ENCODE results near the gene PPM1J. TPM values are rescaled to one million over a fixed set of nuclear protein-coding genes. Genes with fewer than 3 reads are reported as not detected.

Gene PPM1J
- polyA plus RNA-seq, 1 donor: 0.52 TPM

DNA sequence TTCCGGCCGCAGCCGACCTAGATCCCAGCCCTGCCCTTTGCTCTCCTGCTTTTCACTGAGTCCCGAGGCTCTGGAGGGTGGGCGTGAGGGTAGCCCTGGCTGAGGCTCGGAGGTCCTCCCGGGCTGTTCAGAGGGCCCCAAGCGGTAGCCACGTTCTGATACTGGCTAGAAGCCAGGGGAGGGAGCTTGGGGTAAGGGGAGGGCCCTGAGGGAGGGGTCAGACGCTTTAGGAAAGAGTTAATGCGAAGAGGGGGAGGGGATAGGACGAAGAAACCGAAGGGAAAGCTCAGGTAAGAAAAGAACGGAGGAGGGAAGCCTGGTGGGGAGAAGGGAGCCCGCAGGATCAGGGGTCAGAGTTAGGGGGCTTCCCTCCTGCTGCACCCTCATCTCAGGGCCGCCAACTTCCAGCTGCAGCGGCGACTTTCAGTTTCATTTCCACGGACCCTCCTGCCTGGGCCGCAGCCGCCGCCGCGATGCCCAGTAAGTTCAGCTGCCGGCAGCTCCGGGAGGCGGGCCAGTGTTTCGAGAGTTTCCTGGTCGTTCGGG, 40.6 kb downstream of the PPM1J start, which contains the start of gene MOV10:
TSS of gene MOV10 (plus strand) at position 220 of the 546 bp plus-strand sequence. CDS start at position 474, 254 bp downstream.
- H3K9me3 ChIP-seq (ENCODE audit: control insufficient read depth, low read depth, low read length): no peaks in the 10 kb centered on the region
- H3K27me3 ChIP-seq (ENCODE audit: control insufficient read depth, insufficient read depth, low read length): no peaks in the 10 kb centered on the region
- 5% methylated on average over 3 of the region's 30 CpGs for WGBS (ENCODE audit: insufficient coverage, low lambda C conversion rate)
- peaks cover 11% of the 10 kb centered on the region for H3K4me1 ChIP-seq (ENCODE audit: control insufficient read depth, insufficient read depth, low read length)
- H3K27ac ChIP-seq (ENCODE audit: low read length): peak within 1 kb of the TSS; percentile 92
- DNase-seq: peak; percentile 61 to 88
- H3K4me3 ChIP-seq (ENCODE audit: low read length): peak within 1 kb of the TSS; percentile 79
- peaks cover 20% of the 10 kb centered on the region for H3K36me3 ChIP-seq (ENCODE audit: control insufficient read depth, insufficient read depth, low read length)

DNA sequence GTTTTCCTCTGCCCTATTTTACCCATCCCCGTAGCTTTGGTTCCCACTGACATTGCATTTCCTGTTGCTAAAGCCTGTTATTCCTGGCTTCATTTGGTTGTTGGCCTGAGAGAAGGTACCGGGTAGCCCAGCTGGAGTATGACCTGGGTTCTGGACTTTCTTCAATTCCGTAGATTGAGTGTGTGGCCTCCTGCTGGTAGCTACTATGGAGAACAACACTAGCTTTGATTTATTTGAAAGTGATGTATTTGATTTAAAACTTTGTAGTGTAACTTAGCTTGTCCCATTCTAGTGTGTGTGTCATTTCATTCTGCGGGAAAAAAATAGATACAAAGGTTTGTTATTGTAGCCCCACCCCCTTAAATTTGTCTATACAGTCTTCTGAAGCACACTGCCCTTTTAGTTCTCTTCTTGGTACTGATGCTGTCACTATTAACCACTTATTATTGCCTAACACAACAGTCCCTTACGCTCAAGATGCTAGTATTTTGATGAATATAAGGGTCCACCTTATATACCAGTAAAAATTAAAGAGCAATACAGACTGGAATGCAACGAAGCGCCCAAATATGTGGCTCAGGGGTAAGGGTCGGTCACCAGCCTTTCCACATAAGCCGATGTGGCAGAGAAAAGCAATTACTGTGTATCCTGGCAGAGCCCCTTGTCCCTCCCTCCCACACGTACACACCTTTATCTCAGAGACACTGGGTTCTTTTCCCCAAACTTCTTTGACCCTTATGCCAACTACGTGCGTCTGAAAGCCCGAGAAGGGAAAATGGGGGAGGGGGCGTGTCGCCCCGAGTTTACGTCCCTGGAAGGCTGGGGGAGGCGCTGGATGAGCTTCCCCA, 41.3 kb downstream of the PPM1J start:
- peaks cover 11% of the 10 kb centered on the region for H3K4me1 ChIP-seq (ENCODE audit: control insufficient read depth, insufficient read depth, low read length)
- peaks cover 25% of the 10 kb centered on the region for H3K36me3 ChIP-seq (ENCODE audit: control insufficient read depth, insufficient read depth, low read length)
- 53% methylated on average over 2 of the region's 18 CpGs for WGBS (ENCODE audit: insufficient coverage, low lambda C conversion rate)
- H3K27ac ChIP-seq (ENCODE audit: low read length): peak overlapping the region; percentile 92
- no peaks in the 10 kb centered on the region for H3K27me3 ChIP-seq (ENCODE audit: control insufficient read depth, insufficient read depth, low read length)
- H3K9me3 ChIP-seq (ENCODE audit: control insufficient read depth, low read depth, low read length): no peaks in the 10 kb centered on the region
- peak overlapping the region; percentile 79 for H3K4me3 ChIP-seq (ENCODE audit: low read length)
- peak in 1 of 2 donors; percentile 58 for DNase-seq

DNA sequence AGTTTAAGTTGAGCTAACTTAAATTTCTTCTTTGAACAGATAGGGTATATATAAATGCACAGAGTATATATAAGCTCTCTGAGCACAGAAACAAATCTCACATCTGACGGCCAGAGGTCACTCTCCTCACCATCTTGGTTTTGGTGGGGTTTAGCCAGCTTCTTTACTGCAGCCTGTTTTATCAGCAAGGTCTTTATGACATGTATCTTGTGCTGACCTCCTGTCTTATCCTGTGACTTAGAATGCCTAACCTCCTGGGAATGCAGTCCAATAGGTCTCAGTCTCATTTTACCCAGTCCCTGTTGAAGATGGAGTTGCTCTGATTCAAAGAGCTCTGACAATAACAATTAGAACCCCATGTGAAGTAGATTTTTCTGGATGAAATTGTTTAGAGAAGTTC, 42.3 kb downstream of the PPM1J start:
- Histone ChIP-seq H3K4me1 (ENCODE audit: control insufficient read depth, insufficient read depth, low read length) (peaks cover 11% of the 10 kb centered on the region), H3K9me3 (ENCODE audit: control insufficient read depth, low read depth, low read length) (no peaks in the 10 kb centered on the region), H3K27me3 (ENCODE audit: control insufficient read depth, insufficient read depth, low read length) (no peaks in the 10 kb centered on the region), H3K4me3 (ENCODE audit: low read length) (no peak overlapping the region), H3K27ac (ENCODE audit: low read length) (peak overlapping the region; percentile 27), H3K36me3 (ENCODE audit: control insufficient read depth, insufficient read depth, low read length) (peaks cover 28% of the 10 kb centered on the region)
- DNase-seq: peak in 1 of 2 donors; percentile 8
- no CpG with 5 or more reads among the region's 1 CpG for WGBS (ENCODE audit: insufficient coverage, low lambda C conversion rate)

DNA sequence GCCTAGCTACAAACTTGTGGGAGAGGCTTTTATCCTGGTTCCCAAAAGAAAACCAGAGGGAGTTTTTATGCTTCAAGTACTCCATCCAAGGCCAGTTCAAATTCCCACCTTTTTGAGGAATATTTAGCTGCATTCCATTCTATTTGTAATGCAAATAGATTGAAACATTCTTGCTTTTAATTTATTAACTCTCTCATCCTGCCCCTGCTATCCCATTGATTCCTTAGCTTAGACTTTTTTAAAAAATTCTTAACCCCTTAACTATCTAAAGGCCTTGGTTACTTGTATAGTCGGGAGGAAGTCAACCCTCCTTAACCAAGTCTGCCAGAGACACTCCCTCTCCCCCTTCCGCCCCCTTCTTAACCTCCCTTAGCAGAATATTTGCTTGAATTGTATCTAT, 43.1 kb downstream of the PPM1J start:
- H3K4me3 ChIP-seq (ENCODE audit: low read length): no peak overlapping the region
- no peak for DNase-seq
- no CpG with 5 or more reads among the region's 2 CpGs for WGBS (ENCODE audit: insufficient coverage, low lambda C conversion rate)
- H3K27ac ChIP-seq (ENCODE audit: low read length): no peak overlapping the region
- no peaks in the 10 kb centered on the region for H3K9me3 ChIP-seq (ENCODE audit: control insufficient read depth, low read depth, low read length)
- H3K36me3 ChIP-seq (ENCODE audit: control insufficient read depth, insufficient read depth, low read length): peaks cover 36% of the 10 kb centered on the region
- peaks cover 11% of the 10 kb centered on the region for H3K4me1 ChIP-seq (ENCODE audit: control insufficient read depth, insufficient read depth, low read length)
- no peaks in the 10 kb centered on the region for H3K27me3 ChIP-seq (ENCODE audit: control insufficient read depth, insufficient read depth, low read length)

DNA sequence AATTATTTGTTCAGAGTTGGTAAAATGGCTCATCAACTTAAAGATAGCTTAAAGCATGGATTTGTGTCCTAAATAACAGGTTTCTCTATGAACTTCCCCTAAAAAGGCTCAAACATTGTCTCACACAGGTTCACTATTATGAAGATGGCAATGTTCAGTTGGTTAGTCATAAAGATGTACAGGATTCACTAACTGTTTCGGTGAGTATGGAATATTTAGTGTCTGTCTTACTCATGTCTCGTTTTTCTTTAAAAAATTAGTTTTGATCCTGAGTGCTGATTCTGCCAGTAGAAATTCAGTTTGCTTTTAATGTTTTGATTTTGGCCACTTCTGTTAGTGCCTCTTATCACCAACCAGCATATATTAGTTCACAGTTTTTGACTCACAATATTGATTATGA, 48.2 kb downstream of the PPM1J start:
- Histone ChIP-seq H3K4me1 (ENCODE audit: control insufficient read depth, insufficient read depth, low read length) (no peaks in the 10 kb centered on the region), H3K36me3 (ENCODE audit: control insufficient read depth, insufficient read depth, low read length) (peaks cover 58% of the 10 kb centered on the region), H3K4me3 (ENCODE audit: low read length) (no peak overlapping the region), H3K27ac (ENCODE audit: low read length) (no peak overlapping the region), H3K27me3 (ENCODE audit: control insufficient read depth, insufficient read depth, low read length) (no peaks in the 10 kb centered on the region), H3K9me3 (ENCODE audit: control insufficient read depth, low read depth, low read length) (no peaks in the 10 kb centered on the region)
- no peak for DNase-seq
- WGBS (ENCODE audit: insufficient coverage, low lambda C conversion rate): 100% methylated on average over 1 of the region's 2 CpGs

DNA sequence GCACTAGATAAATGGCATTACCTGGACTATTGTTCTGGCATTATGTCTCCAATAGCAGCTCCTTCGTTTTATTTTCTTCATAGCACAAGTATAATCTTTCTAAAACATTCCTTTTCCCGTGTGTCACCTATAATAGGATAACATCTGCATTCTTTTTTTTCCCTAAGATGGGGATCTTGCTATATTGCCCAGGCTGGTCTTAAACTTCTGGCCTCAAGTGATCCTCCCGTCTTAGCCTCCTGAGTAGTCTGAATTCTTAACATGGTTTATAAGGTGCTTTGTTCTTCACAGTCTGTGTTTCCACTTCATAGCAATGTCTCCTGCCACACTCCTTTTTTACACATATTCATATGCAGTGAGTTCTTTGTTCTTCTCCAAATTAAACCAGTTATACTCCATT, 49.3 kb downstream of the PPM1J start:
- Histone ChIP-seq H3K27ac (ENCODE audit: low read length) (no peak overlapping the region), H3K36me3 (ENCODE audit: control insufficient read depth, insufficient read depth, low read length) (peaks cover 58% of the 10 kb centered on the region), H3K4me1 (ENCODE audit: control insufficient read depth, insufficient read depth, low read length) (no peaks in the 10 kb centered on the region), H3K27me3 (ENCODE audit: control insufficient read depth, insufficient read depth, low read length) (no peaks in the 10 kb centered on the region), H3K9me3 (ENCODE audit: control insufficient read depth, low read depth, low read length) (no peaks in the 10 kb centered on the region), H3K4me3 (ENCODE audit: low read length) (no peak overlapping the region)
- WGBS (ENCODE audit: insufficient coverage, low lambda C conversion rate): 100% methylated on average over 2 of the region's 3 CpGs
- no peak for DNase-seq

Other genes starting within 250 kb of the PPM1J start
- gene WNT2B, start 206.4 kb downstream of the PPM1J start, polyA plus RNA-seq: 7.5 TPM
- 18.4 TPM for gene ST7L, start 96.2 kb downstream of the PPM1J start, polyA plus RNA-seq
- 110 TPM for gene CAPZA1, start 95.5 kb downstream of the PPM1J start, polyA plus RNA-seq
- 141 TPM for gene MOV10, start 40.7 kb downstream of the PPM1J start, polyA plus RNA-seq
- 329 TPM for gene RHOC, start 8.2 kb downstream of the PPM1J start, polyA plus RNA-seq
- gene SLC16A1, start 240.9 kb upstream of the PPM1J start, polyA plus RNA-seq: 43.0 TPM